ENCODE results near the gene DAB1. TPM values are rescaled to one million over a fixed set of nuclear protein-coding genes. Genes with fewer than 3 reads are reported as not detected.

The DAB1 gene
- total and polyA plus RNA-seq, 10 of the 15 experiments (the other 5 are each of a cell fraction or from before 2014, with no cell fraction given): 0.02 to 0.10 (median 0.03) TPM; not detected in 5

DNA sequence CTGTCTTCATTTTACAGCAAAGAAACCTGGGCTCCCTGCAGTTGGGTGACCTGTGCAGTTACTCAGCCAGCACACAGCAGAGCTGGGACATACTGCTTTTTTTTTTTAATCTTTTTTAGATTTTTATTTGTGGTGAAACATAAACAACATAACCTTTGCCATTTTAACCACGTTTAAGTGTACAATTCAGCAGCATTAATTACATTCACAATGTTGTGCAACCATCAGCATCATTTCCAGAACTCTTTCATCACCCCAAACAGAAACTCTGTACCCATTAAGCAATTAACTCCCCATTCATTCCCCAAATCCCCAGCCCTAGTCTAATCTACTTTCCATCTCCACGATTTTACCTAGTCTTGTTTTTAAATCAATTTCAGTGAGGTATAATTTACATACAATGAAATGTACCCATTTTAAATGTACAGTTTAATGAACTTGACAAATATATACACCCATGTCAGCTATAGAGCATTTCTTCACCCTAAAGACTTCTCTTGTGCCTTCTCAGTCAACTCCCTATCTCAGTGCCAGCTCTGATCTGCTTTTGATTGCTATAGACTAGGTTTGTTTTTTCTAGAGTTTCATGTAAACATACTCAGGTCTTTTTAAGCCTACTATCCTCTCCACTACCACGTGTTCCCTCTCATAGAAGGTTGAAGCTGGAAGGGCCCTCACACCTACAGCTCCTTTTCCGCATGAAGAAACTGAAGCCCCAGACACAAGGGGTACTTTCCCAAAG lies 420.3 kb downstream of the DAB1 start:
- no peak overlapping the region for H3K4me3 ChIP-seq
- H3K9ac ChIP-seq (ENCODE audit: control insufficient read depth, insufficient read depth, low read length): no peak overlapping the region
- no peak overlapping the region for H2AFZ ChIP-seq (ENCODE audit: control insufficient read depth, low read depth, low read length)
- intact Hi-C loops (cut with micrococcal nuclease; ENCODE audit: unreplicated experiment): no loop called here
- no peak overlapping the region for H3K4me2 ChIP-seq (ENCODE audit: control insufficient read depth, insufficient read depth)
- H3K36me3 ChIP-seq (ENCODE audit: control insufficient read depth in 2 of 2, insufficient read depth in 2 of 2, low read length in 1 of 2): no peaks in the 10 kb centered on the region
- no peaks in the 10 kb centered on the region for H3K4me1 ChIP-seq (ENCODE audit: control insufficient read depth, insufficient read depth, low read length)
- no peaks in the 10 kb centered on the region for H4K20me1 ChIP-seq (ENCODE audit: control insufficient read depth, insufficient read depth)
- FAIRE-seq (no peak), ATAC-seq (no peak), DNase-seq (ENCODE audit: low read depth, low spot score) (no peak)
- CTCF ChIA-PET: interaction anchor here (1.9 to 2.2 kb wide), 2 partner anchors 11 to 35 kb away, joined by 5 to 6 read pairs; no protein-coding TSS in a partner anchor
- H3K27ac ChIP-seq (ENCODE audit: control insufficient read depth, insufficient read depth): no peak overlapping the region
- H3K79me2 ChIP-seq (ENCODE audit: control insufficient read depth, insufficient read depth, low read length): no peaks in the 10 kb centered on the region
- TF ChIP-seq SMC3 (IDR thresholded peaks at IDR 0.05; ENCODE audit: borderline replicate concordance, low read length) (no peak), GATAD2B (conservative IDR thresholded peaks at IDR 0.05; ENCODE audit: low read depth) (no peak), ZNF24 (IDR thresholded peaks at IDR 0.05) (no peak), STAT3 (IDR thresholded peaks at IDR 0.05; ENCODE audit: low read depth, low read length) (no peak), SUPT20H (IDR thresholded peaks at IDR 0.05; ENCODE audit: borderline replicate concordance, control insufficient read depth, low read depth, low read length) (no peak), ZBED1 (IDR thresholded peaks at IDR 0.05; ENCODE audit: borderline replicate concordance) (no peak), MYC (IDR thresholded peaks at IDR 0.05; ENCODE audit: insufficient read depth, insufficient read length, insufficient replicate concordance, low read length, severe bottlenecking) (no peak), TBL1XR1 (IDR thresholded peaks at IDR 0.05; ENCODE audit: low read depth, low read length) (no peak), RUNX3 (IDR thresholded peaks at IDR 0.05; ENCODE audit: low read length) (no peak)
- RAD21 ChIA-PET (ENCODE audit: unreplicated experiment): no interaction called here
- POLR2A ChIA-PET: no interaction called here
- in situ Hi-C loops (cut with MboI): no loop called here
- H3K27me3 ChIP-seq (replicated peaks in 1 of 2; ENCODE audit: control insufficient read depth in 2 of 2, insufficient read depth in 2 of 2, low read length in 1 of 2): no peaks in the 10 kb centered on the region; a peak in 1 of 4 replicates
- no TSS peak for BruUV-seq (replicated peaks)
- WGBS (ENCODE audit: insufficient coverage, insufficient replicate concordance, low lambda C conversion rate, missing lambda C conversion rate): 10% methylated on average over 4 of the region's 4 CpGs
- SMC1A ChIA-PET (ENCODE audit: uncharacterized antibody, unreplicated experiment): interaction anchor here (1.6 kb wide), 1 partner anchor 14 kb away, joined by 4 read pairs; no protein-coding TSS in a partner anchor
- no peaks in the 10 kb centered on the region for H3K9me3 ChIP-seq (replicated peaks; ENCODE audit: control insufficient read depth, insufficient read depth, low read length)
